HFFc6 (cell line): ENCODE data around the gene ZNF726. TPM values are rescaled to one million over a fixed set of nuclear protein-coding genes. Genes with fewer than 3 reads are reported as not detected.

Experiments used
- DNase-seq: peaks from one replicate; pipeline ENCODE4 v3.0.0-alpha.2; 2018
- H3K27ac Mint-ChIP-seq: 2 replicates; pipeline ENCODE4 v1.8.0; 2020; ENCODE audit warnings: mild to moderate bottlenecking, mixed read lengths
- H3K27me3 Mint-ChIP-seq: 2 replicates; pipeline ENCODE4 v1.8.0; 2021; ENCODE audit warnings: mild to moderate bottlenecking, moderate library complexity, mixed read lengths; ENCODE audit not compliant: insufficient read depth
- H3K36me3 Mint-ChIP-seq: 2 replicates; pipeline ENCODE4 v1.8.0; 2021; ENCODE audit warnings: low read depth, mixed read lengths
- H3K4me1 Mint-ChIP-seq: 2 replicates; pipeline ENCODE4 v1.8.0; 2020; ENCODE audit warnings: low read depth, mixed read lengths
- H3K4me3 Mint-ChIP-seq: 2 replicates; pipeline ENCODE4 v1.8.0; 2020; ENCODE audit warnings: mild to moderate bottlenecking, moderate library complexity, mixed read lengths
- H3K9me3 Mint-ChIP-seq: 2 replicates; pipeline ENCODE4 v1.8.0; 2020; ENCODE audit warnings: mild to moderate bottlenecking, mixed read lengths
- CTCF ChIP-seq: fragments of 200-600 bp; sonication (generic); IDR thresholded peaks from 2 replicates; pipeline ENCODE4 v1.5.0; 2021; ENCODE audit warnings: antibody characterized with exemption, mild to moderate bottlenecking
- total RNA-seq, 6 experiments: library from RNA; stranded (reverse); fragmentation: NEBNext Ultra II Directional; extraction: Animal tissue kit (Norgen Biotek cat#: 25700); gene quantifications; 2 replicates in 1 of 6; 3 replicates in 5 of 6; pipeline ENCODE4 v1.2.3, GENCODE V29; 2021

The ZNF726 gene
- total RNA-seq, 6 experiments from 2014 or later, result 1.1 to 4.0 (median 3.2) TPM

GRCh38 chr19:23904406-23904805 lies 10.3 kb upstream of the ZNF726 start:
- Mint-ChIP-seq H3K4me1 (no peaks in the 10 kb centered on the region), H3K4me3 (no peak overlapping the region)

GRCh38 chr19:23905771-23906170 lies 8.9 kb upstream of the ZNF726 start:
- Mint-ChIP-seq H3K27me3 (no peaks in the 10 kb centered on the region; the same call in 1 of the 2 replicates), H3K4me3 (no peak overlapping the region), H3K36me3 (no peaks in the 10 kb centered on the region), H3K27ac (no peak overlapping the region), H3K4me1 (no peaks in the 10 kb centered on the region), H3K9me3 (peaks cover 38% of the 10 kb centered on the region)
- no peak for DNase-seq
- TF ChIP-seq CTCF, result no peak

More at GRCh38 chr19:23904406-23904805, 10.3 kb upstream of the ZNF726 start:
- Mint-ChIP-seq H3K27ac (no peak overlapping the region), H3K9me3 (peaks cover 38% of the 10 kb centered on the region), H3K36me3 (no peaks in the 10 kb centered on the region), H3K27me3 (no peaks in the 10 kb centered on the region; the same call in 1 of the 2 replicates)
- no peak for TF ChIP-seq CTCF
- DNase-seq, result no peak

- no peak for DNase-seq
- H3K27me3 Mint-ChIP-seq, result no peaks in the 10 kb centered on the region; the same call in 1 of the 2 replicates
- peaks cover 31% of the 10 kb centered on the region for H3K9me3 Mint-ChIP-seq
- H3K4me1 Mint-ChIP-seq, result no peaks in the 10 kb centered on the region
- no peaks in the 10 kb centered on the region for H3K36me3 Mint-ChIP-seq
- TF ChIP-seq CTCF, result no peak
- H3K4me3 Mint-ChIP-seq, result no peak overlapping the region
- H3K27ac Mint-ChIP-seq, result no peak overlapping the region
Observed at GRCh38 chr19:23906835-23907234, 7.9 kb upstream of the ZNF726 start.

GRCh38 chr19:23908165-23908564 lies 6.5 kb upstream of the ZNF726 start:
- TF ChIP-seq CTCF, result no peak
- DNase-seq, result no peak
- H3K27me3 Mint-ChIP-seq, result no peaks in the 10 kb centered on the region; the same call in 1 of the 2 replicates
- no peak overlapping the region for H3K27ac Mint-ChIP-seq
- H3K4me1 Mint-ChIP-seq, result no peaks in the 10 kb centered on the region
- no peaks in the 10 kb centered on the region for H3K36me3 Mint-ChIP-seq
- peaks cover 23% of the 10 kb centered on the region for H3K9me3 Mint-ChIP-seq
- H3K4me3 Mint-ChIP-seq, result no peak overlapping the region

GRCh38 chr19:23909222-23909621 lies 5.5 kb upstream of the ZNF726 start:
- Mint-ChIP-seq H3K27me3 (no peaks in the 10 kb centered on the region), H3K4me1 (peaks cover 6% of the 10 kb centered on the region), H3K4me3 (no peak overlapping the region), H3K36me3 (no peaks in the 10 kb centered on the region), H3K27ac (no peak overlapping the region), H3K9me3 (peaks cover 14% of the 10 kb centered on the region)
- no peak for TF ChIP-seq CTCF
- DNase-seq, result no peak

- Mint-ChIP-seq H3K27ac (no peak overlapping the region), H3K9me3 (no peaks in the 10 kb centered on the region; the same call in 1 of the 2 replicates), H3K36me3 (peaks cover 13% of the 10 kb centered on the region), H3K4me3 (peak overlapping the region; percentile 97), H3K27me3 (peaks cover 2% of the 10 kb centered on the region; the same call in 1 of the 2 replicates), H3K4me1 (peaks cover 9% of the 10 kb centered on the region)
- DNase-seq, result no peak
- no peak for TF ChIP-seq CTCF
Observed at GRCh38 chr19:23913931-23914330, 755 bp upstream of the ZNF726 start.
